ENCODE results near the gene FH. TPM values are rescaled to one million over a fixed set of nuclear protein-coding genes. Genes with fewer than 3 reads are reported as not detected.

The FH gene
- total RNA-seq (100 to 1,000 TPM; 178 to 268 (median 257) TPM), polyA plus RNA-seq (100 to 1,000 TPM; 169 to 224 TPM)
- long read RNA-seq, donor 1, transcript FH-201 (10 exons, 1,797 nt): major isoform, 266 of 283 reads
- long read RNA-seq, donor 1, partial matches to known transcripts: 9 of 283 reads
- long read RNA-seq, donor 1, other reads (novel, unspliced or antisense): 8 of 283 reads
- long read RNA-seq, donor 2, transcript FH-201 (10 exons, 1,797 nt): major isoform, 345 of 373 reads
- long read RNA-seq, donor 2, partial matches to known transcripts: 16 of 373 reads
- long read RNA-seq, donor 2, other reads (novel, unspliced or antisense): 12 of 373 reads
- long read RNA-seq, donor 3, transcript FH-201 (10 exons, 1,797 nt): major isoform, 1,201 of 1,241 reads
- long read RNA-seq, donor 3, partial matches to known transcripts: 10 of 1,241 reads
- long read RNA-seq, donor 3, other reads (novel, unspliced or antisense): 30 of 1,241 reads

GRCh38 chr1:241519308-241520079 lies at the start of gene FH:
Gene FH (minus strand): TSS chr1:241519755. CDS start chr1:241519722, 33 bp downstream.
- intact Hi-C loops (cut with DNase I): loop anchor here in 2 of 10 donors (5.0 to 10.0 kb wide), 2 partner anchors 123 to 325 kb away; partner anchors contain the start of genes CHML (in 1 of the 2), EXO1 (in 1 of the 2) and OPN3 (in 1 of the 2)
- no peaks in the 10 kb centered on the region for H3K9me3 ChIP-seq
- H3K27me3 ChIP-seq: peaks cover 0 to 26% (median 0%) of the 10 kb centered on the region in 7 donors
- peaks cover 0 to 25% (median 9%) of the 10 kb centered on the region in 9 donors for H3K36me3 ChIP-seq
- peak within 1 kb of the TSS; percentile 83 to 95 (median 93) for H3K27ac ChIP-seq
- peak within 1 kb of the TSS; percentile 67 to 97 (median 87) for H3K4me3 ChIP-seq
- H3K4me1 ChIP-seq: peaks cover 0 to 32% (median 21%) of the 10 kb centered on the region in 9 donors
- no peak for TF ChIP-seq CTCF (IDR thresholded peaks at IDR 0.05)
- peak; percentile 99 to 100 (median 100) for ATAC-seq
- 0% methylated on average over 69 to 70 of the region's 70 CpGs for WGBS, 2 donors
- DNase-seq: peak; percentile 94 to 97

GRCh38 chr1:241560849-241561187 lies 41.3 kb upstream of the FH start:
- Histone ChIP-seq H3K36me3 (no peaks in the 10 kb centered on the region), H3K27ac (no peak overlapping the region), H3K27me3 (peaks cover 0 to 6% (median 0%) of the 10 kb centered on the region in 7 donors), H3K4me1 (peaks cover 0 to 8% (median 0%) of the 10 kb centered on the region in 9 donors), H3K9me3 (no peaks in the 10 kb centered on the region), H3K4me3 (no peak overlapping the region)
- no peak for TF ChIP-seq CTCF (IDR thresholded peaks at IDR 0.05)
- intact Hi-C loops (cut with DNase I): no loop called here
- DNase-seq (no peak), ATAC-seq (no peak)
- 85 to 95% methylated on average over 3 of the region's 3 CpGs for WGBS, 2 donors

DNA sequence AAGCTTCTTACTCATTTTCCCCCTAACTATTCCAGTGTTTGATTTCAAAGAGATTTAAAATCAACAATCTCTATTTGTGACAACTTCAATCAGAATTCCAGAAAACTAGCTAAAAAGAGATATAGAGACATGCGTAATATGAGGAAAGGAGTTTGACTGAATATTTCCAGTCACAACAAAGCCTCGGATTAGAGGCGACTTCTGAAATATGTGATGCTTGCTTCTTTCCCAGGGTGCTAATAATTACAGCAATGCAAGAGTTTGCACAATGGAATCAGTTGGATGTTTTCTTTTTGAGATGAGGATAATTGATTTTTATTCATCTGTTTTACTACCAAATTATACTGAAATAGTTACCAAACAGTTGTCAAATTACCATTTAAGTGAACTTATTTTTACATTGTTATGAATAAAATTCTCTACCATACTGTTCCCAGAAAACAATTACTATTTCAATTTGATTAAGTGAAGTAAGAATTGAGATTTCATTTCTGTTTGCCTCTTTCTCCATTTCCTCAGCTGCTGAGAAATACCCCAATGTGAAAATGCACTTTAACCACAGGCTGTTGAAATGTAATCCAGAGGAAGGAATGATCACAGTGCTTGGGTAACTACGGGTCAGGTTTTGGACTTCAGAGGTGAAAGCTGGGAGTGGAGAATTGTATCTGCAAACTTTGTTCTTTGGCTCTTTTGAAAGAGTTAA lies 40.7 kb upstream of the FH start:
- no peak for TF ChIP-seq CTCF (IDR thresholded peaks at IDR 0.05)
- no peak overlapping the region for H3K4me3 ChIP-seq

More for the DNA sequence above, 40.7 kb upstream of the FH start:
- no peak for DNase-seq
- H3K36me3 ChIP-seq: no peaks in the 10 kb centered on the region
- H3K9me3 ChIP-seq: no peaks in the 10 kb centered on the region
- H3K27ac ChIP-seq: no peak overlapping the region
- peaks cover 0 to 8% (median 0%) of the 10 kb centered on the region in 9 donors for H3K4me1 ChIP-seq
- intact Hi-C loops (cut with DNase I): no loop called here
- ATAC-seq: no peak
- H3K27me3 ChIP-seq: peaks cover 0 to 6% (median 0%) of the 10 kb centered on the region in 7 donors
- 76 to 86% methylated on average over 4 of the region's 4 CpGs for WGBS, 2 donors

Data from heart right ventricle (tissue), 16 donors.